ENCODE measurements around the gene DPP3.
A peak's percentile ranks its signal among the peaks of the same experiment; 100 is the strongest.
"Not testable (repeated sequence)": the region's sequence is repeated elsewhere in the genome, so short reads cannot be mapped to it uniquely, and the experiment has no call there.

Gene DPP3

GRCh38 chr11:66480117-66480938, at the start of gene DPP3:
Gene DPP3, plus strand, starts transcription at chr11:66480434. Its CDS starts 1,767 bp downstream, at chr11:66482201.
- DNase-seq (ENCODE audit: low read depth): peak; percentile 90

DNA sequence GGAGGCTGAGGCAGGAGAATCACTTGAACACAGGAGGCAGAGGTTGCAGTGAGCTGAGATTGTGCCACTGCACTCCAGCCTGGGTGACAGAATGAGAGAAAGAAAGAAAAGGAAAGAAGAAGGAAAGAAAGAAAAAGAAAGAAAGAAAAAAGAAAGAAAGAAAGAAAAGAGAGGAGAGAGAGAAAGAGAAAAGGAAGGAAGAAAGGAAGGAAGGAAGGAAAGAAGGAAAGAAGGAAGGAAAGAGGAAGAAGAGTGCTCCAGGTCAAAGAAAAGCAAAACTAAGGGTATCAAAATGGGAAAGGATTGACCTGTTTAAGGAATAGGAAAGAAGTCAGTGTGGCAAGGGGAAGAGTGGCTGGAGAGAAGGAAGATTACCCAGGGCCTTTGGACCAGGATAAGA, 48.9 kb upstream of the DPP3 start:
- DNase-seq (ENCODE audit: low read depth): not testable (repeated sequence)

GRCh38 chr11:66431871-66432329, 48.3 kb upstream of the DPP3 start:
- DNase-seq (ENCODE audit: low read depth): not testable (repeated sequence)

GRCh38 chr11:66432597-66432996, 47.6 kb upstream of the DPP3 start:
- no peak for DNase-seq (ENCODE audit: low read depth)

- DNase-seq (ENCODE audit: low read depth): no peak
These were observed 42.2 kb upstream of the DPP3 start for GRCh38 chr11:66437979-66438503.

DNA sequence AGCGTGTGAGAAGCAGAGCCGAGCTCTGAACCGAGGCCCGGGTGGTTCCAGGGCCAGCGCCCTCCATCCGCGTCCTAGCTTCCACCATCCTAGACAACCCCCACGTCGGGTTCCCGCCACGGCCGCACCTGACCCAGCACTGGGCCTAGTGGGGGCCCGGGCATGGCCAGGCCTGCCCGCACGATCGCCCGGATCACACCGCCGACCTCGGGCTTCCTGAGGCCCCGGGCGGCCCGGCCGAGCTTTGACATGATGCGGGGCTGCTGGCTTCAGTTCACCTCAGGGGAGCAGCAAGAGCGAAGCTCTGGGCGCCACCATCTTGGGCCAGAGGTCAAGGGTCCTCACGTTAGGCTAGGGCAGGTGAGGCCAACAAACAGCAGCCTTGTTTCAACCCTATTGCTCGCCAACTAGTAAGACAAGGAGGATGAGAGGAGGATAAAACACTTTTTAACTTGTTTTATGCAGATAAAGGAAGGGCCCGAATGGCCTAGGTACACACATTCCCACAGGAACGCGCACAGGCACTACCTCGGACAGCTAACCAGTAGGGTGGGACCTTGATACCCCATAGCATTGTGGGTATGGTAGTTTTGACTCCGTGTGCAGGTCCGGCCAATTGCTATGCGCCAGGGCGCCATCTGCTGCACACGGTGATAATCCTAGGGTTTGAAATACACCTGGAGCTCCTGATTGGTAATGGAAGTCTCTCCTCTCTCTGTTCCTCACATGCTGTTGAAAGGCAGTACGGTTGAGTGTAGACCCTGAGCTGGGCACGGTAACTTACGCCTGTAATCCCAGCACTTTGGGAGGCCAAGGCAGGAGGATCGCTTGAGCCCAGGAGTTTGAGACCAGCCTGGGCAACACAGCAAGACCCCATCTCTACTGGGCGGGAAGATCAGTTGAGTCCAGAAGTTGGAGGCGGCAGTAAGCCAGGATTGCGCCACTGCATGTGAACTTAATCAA, 41.4 kb upstream of the DPP3 start, which contains the start of gene MRPL11:
MRPL11 (minus strand) TSS at position 345 of the 963 bp plus-strand sequence; CDS start at position 251, 94 bp downstream.
- peak; percentile 84 for DNase-seq (ENCODE audit: low read depth)

DNA sequence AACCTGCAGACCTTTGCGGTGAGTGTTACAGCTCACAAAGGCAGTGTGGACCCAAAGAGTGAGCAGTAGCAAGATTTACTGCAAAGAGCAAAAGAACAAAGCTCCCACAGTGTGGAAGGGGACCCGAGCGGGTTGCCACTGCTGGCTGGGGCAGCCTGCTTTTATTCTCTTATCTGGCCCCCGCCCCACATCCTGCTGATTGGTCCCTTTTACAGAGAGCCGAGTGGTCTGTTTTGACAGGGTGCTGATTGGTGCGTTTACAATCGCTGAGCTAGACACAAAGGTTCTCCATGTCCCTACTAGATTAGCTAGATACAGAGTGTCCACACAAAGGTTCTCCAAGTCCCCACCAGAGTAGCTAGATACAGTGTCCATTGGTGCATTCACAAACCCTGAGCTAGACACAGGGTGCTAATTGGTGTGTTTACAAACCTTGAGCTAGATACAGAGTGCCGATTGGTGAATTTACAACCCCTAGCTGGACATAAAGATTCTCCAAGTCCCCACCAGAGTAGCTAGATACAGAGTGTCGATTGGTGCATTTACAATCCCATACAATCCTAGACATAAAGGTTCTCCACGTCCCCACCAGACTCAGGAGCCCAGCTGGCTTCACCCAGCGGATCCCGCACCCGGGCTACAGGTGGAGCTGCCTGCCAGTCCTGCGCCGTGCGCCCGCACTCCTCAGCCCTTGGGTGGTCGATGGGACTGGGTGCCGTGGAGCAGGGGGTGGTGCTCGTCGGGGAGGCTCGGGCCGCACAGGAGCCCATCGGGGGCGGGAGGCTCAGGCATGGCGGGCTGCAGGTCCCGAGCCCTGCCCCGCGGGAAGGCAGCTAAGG, 39.9 kb upstream of the DPP3 start:
- not testable (repeated sequence) for DNase-seq (ENCODE audit: low read depth)

DNA sequence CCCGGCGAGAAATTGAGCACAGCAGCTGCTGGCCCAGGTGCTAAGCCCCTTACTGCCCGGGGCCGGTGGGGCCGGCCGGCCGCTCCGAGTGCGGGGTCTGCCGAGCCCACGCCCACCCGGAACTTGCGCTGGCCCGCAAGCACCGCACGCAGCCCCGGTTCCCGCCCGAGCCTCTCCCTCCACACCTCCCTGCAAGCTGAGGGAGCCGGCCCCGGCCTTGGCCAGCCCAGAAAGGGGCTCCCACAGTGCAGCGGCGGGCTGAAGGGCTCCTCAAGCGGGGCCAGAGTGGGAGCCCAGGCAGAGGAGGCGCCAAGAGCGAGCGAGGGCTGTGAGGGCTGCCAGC, 39.3 kb upstream of the DPP3 start:
- not testable (repeated sequence) for DNase-seq (ENCODE audit: low read depth)

DNA sequence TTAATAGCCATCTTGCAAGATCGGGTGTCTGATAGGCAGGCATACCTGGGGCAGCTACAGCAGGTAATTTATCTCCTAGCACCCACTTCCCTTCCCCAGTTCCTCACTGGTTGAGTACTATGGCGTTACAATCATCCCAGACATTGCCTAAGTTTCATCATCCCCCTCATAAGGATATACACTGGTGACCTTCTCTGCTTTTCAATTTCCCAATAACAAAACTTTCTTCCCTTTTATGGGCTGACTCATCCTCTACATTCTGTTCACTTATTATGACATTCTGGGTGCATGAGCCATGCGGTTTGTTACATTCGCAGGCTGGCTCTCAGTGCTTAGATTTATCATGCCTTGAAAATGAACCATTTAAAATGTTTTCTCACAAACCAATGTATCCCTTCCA, 36.6 kb upstream of the DPP3 start:
- DNase-seq (ENCODE audit: low read depth): no peak

- no peak for DNase-seq (ENCODE audit: low read depth)
These were observed 33.2 kb upstream of the DPP3 start for GRCh38 chr11:66447012-66447411.

- no peak for DNase-seq (ENCODE audit: low read depth)
These were observed 31.7 kb upstream of the DPP3 start for GRCh38 chr11:66448523-66448922.

DNA sequence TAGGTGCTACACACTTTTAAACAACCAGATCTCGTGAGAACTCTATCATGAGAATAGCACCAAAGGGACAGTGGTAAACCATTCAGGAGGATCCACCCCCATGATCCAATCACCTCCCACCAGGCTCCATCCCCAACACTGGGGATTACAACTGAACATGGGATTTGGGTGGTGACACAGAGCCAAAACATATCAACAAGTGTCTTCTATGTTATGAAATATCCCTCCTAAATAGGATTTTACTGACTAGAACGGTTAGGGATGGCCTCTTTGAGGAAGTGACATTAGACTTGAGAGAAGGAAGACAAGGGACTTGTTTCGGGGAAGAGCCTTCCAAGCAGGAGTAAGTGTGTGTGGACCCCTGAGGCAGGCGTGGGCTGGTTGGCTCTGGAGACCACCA, 29.7 kb upstream of the DPP3 start:
- no peak for DNase-seq (ENCODE audit: low read depth)

DNA sequence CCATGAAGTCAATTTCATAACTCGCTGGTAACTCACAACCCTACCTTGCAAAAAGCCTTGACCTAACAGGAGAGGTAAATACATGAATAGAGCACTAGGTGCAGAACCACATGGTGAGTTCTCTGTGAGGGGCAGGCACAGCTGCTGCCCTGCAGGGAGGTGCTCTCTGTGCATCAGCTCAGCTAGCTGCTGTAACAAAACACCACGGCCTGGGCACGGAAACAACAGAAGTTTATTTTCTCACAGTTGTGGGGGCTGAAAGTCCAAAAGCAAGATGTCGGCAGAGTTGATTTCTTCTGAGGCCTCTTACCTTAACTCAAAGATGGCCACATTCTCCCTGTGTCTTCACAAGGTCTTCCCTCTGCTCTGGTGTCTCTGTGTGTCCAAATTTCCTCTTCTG, 28.6 kb upstream of the DPP3 start:
- DNase-seq (ENCODE audit: low read depth): no peak

- DNase-seq (ENCODE audit: low read depth): no peak
These were observed 26.0 kb upstream of the DPP3 start for GRCh38 chr11:66454247-66454646.

GRCh38 chr11:66454828-66455227, 25.4 kb upstream of the DPP3 start:
- DNase-seq (ENCODE audit: low read depth): no peak

DNA sequence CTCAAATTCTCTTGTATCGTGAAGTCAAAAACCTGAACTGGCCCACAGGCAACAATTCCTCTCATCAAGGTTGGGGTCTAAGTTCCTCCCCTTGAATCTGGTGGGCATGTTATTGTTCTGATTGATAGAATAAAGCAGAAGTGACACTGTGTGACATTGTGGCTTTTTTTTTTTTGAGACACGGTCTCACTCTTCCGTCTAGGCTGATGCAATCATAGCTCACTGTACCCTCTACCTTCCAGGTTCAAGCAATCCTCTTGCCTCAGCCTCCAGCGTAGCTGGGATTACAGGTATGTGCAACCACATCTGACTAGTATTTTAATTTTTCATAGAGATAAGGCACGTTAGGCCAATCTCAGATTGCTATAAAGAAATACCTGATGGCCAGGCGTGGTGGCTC, 22.4 kb upstream of the DPP3 start:
- DNase-seq (ENCODE audit: low read depth): no peak

GRCh38 chr11:66459138-66459778, 21.0 kb upstream of the DPP3 start:
- no peak for DNase-seq (ENCODE audit: low read depth)

DNA sequence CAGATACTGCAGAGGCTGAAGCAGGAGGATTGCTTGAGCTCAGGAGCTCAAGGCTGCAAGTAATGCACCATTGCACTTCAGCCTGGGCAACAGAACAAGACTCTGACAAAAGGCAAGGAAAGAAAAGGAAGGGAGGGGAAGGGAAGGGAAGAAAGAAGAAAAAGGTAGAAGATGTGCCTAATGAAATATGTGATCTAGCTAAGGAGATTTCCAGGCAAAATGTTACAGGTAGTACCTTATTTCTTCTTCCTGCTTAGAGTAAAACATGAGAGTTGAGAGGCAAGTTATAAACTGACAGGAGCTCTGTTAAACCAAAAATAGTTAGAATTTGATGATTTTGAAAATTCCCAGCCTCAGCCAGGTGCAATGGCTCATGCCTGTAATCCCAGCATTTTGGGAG, 18.2 kb upstream of the DPP3 start:
- no peak for DNase-seq (ENCODE audit: low read depth)

DNA sequence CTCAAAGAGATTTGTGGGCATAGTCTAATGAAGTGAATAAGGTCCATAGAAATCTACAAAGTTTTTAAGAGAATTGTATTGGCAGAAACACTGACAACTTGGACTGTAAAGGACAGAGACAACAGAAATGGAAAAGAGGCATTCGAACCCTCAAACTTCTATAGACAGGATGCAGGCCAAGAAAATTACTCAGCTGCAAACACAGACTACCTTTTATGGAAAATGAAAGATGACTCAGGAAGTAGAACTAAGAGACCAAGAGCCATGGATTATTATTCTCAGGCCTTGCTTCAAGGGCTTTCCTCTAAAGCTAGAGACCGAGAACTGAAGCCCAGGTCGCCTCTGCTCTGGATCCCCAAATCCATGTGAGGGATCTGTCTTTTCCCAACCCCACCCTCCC, 17.3 kb upstream of the DPP3 start:
- no peak for DNase-seq (ENCODE audit: low read depth)

DNA sequence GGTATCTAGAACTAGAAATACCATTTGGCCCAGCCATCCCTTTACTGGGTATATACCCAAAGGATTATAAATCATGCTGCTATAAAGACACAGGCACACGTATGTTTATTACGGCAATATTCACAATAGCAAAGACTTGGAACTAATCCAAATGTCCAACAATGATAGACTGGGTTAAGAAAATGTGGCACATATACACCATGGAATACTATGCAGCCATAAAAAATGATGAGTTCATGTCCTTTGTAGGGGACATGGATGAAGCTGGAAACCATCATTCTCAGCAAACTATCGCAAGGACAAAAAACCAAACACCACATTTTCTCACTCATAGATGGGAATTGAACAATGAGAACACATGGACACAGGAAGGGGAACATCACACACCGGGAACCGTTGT, 16.1 kb upstream of the DPP3 start:
- not testable (repeated sequence) for DNase-seq (ENCODE audit: low read depth)

GRCh38 chr11:66464916-66465315, 15.3 kb upstream of the DPP3 start:
- DNase-seq (ENCODE audit: low read depth): no peak

Data from stimulated activated CD4-positive, alpha-beta T cell treated with anti-CD3 and anti-CD28 coated beads, Interleukin-2, amount 100 ng/mL, for 4 hours (primary cell).